ENCODE measurements around the gene CFHR1.

DNA sequence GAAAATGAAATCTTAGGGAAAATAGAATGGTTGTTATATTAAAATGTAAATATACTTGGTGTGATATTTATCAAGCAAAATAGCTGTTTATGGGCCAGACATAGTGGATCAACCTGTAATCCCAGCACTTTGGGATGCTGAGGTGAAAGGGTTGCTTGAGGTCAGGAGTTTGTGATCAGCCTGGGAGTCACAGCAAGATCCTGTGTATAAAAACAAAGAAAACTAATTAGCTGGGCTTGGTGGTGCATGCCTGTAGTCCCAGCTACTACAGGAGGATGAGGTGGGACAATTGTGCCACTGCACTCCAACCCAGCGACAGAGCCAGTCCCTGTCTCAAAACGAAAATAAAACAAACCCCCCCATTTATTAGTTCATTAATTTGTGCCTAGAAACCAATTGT, 21.6 kb upstream of the CFHR1 start:
- TF ChIP-seq POLR2AphosphoS5 (IDR thresholded peaks at IDR 0.05; ENCODE audit: low read depth, low read length) (no peak), TCF7L2 (IDR thresholded peaks at IDR 0.05; ENCODE audit: low read depth, low read length) (no peak)
- TF ChIP-seq, protein P1, sequence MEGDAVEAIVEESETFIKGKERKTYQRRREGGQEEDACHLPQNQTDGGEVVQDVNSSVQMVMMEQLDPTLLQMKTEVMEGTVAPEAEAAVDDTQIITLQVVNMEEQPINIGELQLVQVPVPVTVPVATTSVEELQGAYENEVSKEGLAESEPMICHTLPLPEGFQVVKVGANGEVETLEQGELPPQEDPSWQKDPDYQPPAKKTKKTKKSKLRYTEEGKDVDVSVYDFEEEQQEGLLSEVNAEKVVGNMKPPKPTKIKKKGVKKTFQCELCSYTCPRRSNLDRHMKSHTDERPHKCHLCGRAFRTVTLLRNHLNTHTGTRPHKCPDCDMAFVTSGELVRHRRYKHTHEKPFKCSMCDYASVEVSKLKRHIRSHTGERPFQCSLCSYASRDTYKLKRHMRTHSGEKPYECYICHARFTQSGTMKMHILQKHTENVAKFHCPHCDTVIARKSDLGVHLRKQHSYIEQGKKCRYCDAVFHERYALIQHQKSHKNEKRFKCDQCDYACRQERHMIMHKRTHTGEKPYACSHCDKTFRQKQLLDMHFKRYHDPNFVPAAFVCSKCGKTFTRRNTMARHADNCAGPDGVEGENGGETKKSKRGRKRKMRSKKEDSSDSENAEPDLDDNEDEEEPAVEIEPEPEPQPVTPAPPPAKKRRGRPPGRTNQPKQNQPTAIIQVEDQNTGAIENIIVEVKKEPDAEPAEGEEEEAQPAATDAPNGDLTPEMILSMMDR (IDR thresholded peaks at IDR 0.05): no peak
